ENCODE data around the gene CLEC12A.
"Not testable (repeated sequence)": the region's sequence is repeated elsewhere in the genome, so short reads cannot be mapped to it uniquely, and the experiment has no call there.

The CLEC12A gene

DNA sequence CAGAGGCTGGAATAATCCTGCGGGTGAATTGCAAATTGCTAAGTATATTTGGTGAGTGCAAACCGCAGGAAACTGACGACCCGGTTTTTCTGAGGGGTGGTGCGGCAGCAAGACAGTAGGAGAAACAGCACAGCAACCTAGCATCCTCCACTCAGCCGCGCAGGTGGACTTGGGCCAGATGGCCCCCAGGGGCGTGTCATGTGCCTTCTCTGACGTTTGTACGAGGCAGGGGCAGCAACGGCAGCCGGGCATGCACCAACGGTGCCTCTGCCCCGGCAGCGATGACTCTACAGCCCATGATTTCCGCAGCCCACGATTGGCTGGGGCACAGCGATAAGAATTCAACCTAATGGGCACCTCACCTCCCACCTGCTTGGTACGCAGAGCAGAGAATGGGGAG, 28.0 kb upstream of the CLEC12A start:
- H3K9me3 ChIP-seq: no peaks in the 10 kb centered on the region
- H3K4me1 ChIP-seq: no peaks in the 10 kb centered on the region
- no peak overlapping the region for H3K4me3 ChIP-seq (ENCODE audit: low read depth, low read length)
- TF ChIP-seq, protein P1, sequence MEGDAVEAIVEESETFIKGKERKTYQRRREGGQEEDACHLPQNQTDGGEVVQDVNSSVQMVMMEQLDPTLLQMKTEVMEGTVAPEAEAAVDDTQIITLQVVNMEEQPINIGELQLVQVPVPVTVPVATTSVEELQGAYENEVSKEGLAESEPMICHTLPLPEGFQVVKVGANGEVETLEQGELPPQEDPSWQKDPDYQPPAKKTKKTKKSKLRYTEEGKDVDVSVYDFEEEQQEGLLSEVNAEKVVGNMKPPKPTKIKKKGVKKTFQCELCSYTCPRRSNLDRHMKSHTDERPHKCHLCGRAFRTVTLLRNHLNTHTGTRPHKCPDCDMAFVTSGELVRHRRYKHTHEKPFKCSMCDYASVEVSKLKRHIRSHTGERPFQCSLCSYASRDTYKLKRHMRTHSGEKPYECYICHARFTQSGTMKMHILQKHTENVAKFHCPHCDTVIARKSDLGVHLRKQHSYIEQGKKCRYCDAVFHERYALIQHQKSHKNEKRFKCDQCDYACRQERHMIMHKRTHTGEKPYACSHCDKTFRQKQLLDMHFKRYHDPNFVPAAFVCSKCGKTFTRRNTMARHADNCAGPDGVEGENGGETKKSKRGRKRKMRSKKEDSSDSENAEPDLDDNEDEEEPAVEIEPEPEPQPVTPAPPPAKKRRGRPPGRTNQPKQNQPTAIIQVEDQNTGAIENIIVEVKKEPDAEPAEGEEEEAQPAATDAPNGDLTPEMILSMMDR (IDR thresholded peaks at IDR 0.05; ENCODE audit: low read depth, low read length): no peak
- H3K36me3 ChIP-seq: no peaks in the 10 kb centered on the region
- no peak for DNase-seq
- H3K27me3 ChIP-seq: peaks cover 9% of the 10 kb centered on the region

DNA sequence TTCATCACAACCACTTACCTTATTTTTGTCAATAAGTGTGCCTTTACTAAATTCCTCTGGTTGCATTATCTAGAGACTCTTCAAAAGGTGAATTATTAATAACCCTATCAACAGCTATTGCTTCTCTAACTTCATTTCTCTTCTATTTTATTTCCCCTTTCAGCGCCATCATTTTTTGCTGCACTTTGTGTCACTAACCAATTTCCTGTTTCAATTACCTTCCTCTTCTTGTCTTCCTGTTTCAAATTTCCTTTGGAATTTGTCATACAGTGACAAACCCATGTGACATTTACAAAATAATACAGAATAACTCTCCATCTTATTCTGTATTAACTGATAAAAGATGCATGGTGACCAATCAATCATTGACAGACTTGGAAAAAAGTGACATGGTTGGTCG, 26.8 kb upstream of the CLEC12A start:
- Histone ChIP-seq H3K9me3 (no peaks in the 10 kb centered on the region), H3K4me1 (no peaks in the 10 kb centered on the region), H3K4me3 (ENCODE audit: low read depth, low read length) (no peak overlapping the region), H3K27me3 (peaks cover 9% of the 10 kb centered on the region), H3K36me3 (no peaks in the 10 kb centered on the region)
- TF ChIP-seq, protein P1 (IDR thresholded peaks at IDR 0.05; ENCODE audit: low read depth, low read length): no peak
- DNase-seq: no peak

DNA sequence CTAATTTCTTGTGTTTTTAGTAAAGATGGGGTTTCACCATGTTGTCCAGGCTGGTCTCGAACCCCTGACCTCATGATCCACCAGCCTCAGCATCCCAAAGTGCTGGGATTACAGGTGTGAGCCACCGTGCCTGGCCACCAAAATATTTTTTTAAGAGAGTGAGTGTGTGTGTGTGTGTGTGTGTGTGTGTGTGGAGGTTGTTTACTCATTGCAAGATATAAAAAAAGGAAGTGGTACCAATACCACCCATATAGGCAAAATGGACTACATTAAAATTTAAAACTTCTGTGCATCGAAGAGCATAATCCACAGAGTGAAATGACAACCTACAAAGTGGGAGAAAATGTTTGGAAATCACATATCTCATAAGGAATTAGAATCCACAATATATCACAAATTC, 23.5 kb upstream of the CLEC12A start:
- Histone ChIP-seq H3K9me3 (no peaks in the 10 kb centered on the region), H3K4me1 (no peaks in the 10 kb centered on the region), H3K27me3 (peaks cover 9% of the 10 kb centered on the region), H3K4me3 (ENCODE audit: low read depth, low read length) (no peak overlapping the region), H3K36me3 (no peaks in the 10 kb centered on the region)
- no peak for DNase-seq
- TF ChIP-seq, protein P1 (IDR thresholded peaks at IDR 0.05; ENCODE audit: low read depth, low read length): no peak

DNA sequence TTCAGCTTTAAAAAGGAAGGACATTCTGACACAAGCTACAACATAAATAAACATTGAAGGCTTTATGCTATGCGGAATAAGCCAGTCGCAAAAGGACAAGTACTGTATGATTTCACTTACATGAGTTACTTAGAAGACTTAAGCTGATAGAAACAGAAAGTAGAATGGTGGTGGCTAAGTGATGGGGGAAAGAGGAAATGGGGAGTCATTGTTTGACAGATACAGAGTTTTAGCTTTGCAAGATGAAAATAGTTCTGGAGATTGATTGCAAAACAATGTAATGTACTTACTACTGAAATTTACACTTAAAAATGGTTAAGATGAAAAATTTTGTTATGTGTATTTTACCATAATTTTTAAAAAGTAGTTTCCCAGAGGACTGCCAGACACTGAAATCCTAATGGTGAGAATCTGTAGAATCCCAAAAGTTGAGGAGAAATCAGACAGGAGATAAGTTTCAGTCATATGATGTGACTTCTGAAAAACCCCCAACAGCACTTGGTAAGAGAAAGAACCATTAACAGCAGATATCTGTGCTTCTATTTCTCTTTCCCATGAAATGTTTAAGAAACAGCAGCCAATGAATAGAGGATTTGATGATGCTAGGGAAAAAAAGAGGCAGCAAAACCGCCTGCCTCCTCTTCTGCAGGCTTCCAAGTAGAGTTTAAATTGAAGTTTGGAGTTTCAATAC, 22.5 kb upstream of the CLEC12A start:
- Histone ChIP-seq H3K4me1 (no peaks in the 10 kb centered on the region), H3K9me3 (no peaks in the 10 kb centered on the region), H3K36me3 (no peaks in the 10 kb centered on the region), H3K27me3 (no peaks in the 10 kb centered on the region; the same call in 1 of the 2 replicates), H3K4me3 (ENCODE audit: low read depth, low read length) (no peak overlapping the region)
- TF ChIP-seq, protein P1 (IDR thresholded peaks at IDR 0.05; ENCODE audit: low read depth, low read length): no peak
- no peak for DNase-seq

DNA sequence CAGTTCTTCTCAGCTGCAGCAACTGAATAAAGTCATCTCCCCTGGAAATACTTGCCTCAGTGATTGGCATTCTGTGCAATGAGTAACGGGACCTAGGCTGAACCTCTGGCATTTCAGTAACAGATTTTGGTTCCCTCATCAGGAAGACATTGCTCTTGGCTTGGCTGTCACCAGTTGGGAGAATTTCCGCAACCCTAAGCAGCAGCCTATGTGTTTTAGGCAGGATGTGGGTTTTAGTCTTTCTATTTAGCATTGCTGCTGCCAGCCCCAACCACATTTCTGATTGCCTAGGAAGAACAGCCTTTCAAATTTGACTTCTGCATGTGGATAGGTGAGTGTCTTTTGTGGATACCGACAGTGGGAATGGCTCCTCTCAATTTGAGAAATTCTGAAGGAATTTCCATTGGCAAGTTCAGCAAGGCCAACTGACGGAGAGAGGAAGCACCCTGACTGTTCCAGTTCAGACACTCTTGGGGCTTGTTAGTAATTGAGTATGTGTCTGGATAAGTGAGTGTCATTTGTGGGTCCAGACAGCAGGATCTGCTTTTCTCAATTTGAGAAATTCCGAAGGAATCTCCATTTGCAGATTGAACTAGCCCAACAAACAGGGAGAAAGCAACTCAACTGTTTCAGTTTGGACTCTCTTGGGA, 20.1 kb upstream of the CLEC12A start:
- Histone ChIP-seq H3K4me3 (ENCODE audit: low read depth, low read length) (no peak overlapping the region), H3K4me1 (no peaks in the 10 kb centered on the region), H3K27me3 (no peaks in the 10 kb centered on the region), H3K9me3 (no peaks in the 10 kb centered on the region), H3K36me3 (no peaks in the 10 kb centered on the region)
- TF ChIP-seq, protein P1 (IDR thresholded peaks at IDR 0.05; ENCODE audit: low read depth, low read length): no peak
- DNase-seq: no peak

DNA sequence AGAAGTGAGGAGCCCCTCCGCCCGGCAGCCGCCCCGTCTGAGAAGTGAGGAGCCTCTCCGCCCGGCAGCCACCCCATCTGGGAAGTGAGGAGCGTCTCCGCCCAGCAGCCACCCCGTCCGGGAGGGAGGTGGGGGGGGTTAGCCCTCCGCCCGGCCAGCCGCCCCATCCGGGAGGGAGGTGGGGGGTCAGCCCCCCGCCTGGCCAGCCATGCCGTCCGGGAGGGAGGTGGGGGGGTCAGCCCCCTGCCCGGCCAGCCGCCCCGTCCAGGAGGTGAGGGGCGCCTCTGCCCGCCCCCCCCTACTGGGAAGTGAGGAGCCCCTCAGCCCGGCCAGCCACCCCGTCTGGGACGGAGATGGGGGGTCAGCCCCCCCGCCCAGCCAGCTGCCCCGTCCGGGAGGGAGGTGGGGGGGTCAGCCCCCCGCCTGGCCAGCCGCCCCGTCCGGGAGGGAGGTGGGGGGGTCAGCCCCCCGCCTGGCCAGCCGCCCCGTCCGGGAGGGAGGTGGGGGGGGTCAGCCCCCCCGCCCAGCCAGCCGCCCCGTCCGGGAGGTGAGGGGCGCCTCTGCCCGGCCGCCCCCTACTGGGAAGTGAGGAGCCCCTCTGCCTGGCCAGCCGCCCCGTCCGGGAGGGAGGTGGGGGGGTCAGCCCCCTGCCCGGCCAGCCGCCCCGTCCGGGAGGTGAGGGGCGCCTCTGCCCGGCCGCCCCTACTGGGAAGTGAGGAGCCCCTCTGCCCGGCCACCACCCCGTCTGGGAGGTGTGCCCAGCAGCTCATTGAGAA, 18.1 kb upstream of the CLEC12A start:
- H3K4me3 ChIP-seq (ENCODE audit: low read depth, low read length); H3K36me3 ChIP-seq; H3K27me3 ChIP-seq; DNase-seq; H3K9me3 ChIP-seq; H3K4me1 ChIP-seq: not testable (repeated sequence)

Measured in BE2C (cell line).